ENCODE data around the gene EN1.

DNA sequence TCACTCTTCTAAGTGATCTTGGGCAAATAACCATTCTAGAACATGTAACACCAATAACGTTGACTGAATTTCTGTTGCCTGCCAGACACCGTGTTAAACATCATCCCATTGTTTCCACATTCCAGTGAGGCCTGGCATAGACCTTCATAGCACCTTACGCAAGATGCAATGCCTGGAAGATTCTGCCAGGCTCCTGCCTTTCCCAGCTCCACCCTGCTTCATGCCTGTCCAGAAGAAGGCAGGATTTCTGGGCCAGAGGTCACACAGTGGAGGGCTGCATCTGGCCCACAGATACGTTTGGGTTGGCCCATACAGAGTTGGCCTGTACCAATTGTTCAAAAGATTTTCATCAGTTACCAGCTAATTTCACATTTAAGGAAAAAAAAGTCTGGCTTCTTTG lies 46.3 kb downstream of the EN1 start:
- TF ChIP-seq, protein P1, sequence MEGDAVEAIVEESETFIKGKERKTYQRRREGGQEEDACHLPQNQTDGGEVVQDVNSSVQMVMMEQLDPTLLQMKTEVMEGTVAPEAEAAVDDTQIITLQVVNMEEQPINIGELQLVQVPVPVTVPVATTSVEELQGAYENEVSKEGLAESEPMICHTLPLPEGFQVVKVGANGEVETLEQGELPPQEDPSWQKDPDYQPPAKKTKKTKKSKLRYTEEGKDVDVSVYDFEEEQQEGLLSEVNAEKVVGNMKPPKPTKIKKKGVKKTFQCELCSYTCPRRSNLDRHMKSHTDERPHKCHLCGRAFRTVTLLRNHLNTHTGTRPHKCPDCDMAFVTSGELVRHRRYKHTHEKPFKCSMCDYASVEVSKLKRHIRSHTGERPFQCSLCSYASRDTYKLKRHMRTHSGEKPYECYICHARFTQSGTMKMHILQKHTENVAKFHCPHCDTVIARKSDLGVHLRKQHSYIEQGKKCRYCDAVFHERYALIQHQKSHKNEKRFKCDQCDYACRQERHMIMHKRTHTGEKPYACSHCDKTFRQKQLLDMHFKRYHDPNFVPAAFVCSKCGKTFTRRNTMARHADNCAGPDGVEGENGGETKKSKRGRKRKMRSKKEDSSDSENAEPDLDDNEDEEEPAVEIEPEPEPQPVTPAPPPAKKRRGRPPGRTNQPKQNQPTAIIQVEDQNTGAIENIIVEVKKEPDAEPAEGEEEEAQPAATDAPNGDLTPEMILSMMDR (conservative IDR thresholded peaks at IDR 0.05; ENCODE audit: low read depth in 2 of 2) = no peak
- TF ChIP-seq, protein P2, sequence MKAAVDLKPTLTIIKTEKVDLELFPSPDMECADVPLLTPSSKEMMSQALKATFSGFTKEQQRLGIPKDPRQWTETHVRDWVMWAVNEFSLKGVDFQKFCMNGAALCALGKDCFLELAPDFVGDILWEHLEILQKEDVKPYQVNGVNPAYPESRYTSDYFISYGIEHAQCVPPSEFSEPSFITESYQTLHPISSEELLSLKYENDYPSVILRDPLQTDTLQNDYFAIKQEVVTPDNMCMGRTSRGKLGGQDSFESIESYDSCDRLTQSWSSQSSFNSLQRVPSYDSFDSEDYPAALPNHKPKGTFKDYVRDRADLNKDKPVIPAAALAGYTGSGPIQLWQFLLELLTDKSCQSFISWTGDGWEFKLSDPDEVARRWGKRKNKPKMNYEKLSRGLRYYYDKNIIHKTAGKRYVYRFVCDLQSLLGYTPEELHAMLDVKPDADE (IDR thresholded peaks at IDR 0.05) = no peak
- no peak for TF ChIP-seq POLR2AphosphoS5 (IDR thresholded peaks at IDR 0.05; ENCODE audit: low read depth)
- TF ChIP-seq EZH2phosphoT487 (IDR thresholded peaks at IDR 0.05; ENCODE audit: unreplicated experiment) = no peak
- TF ChIP-seq, protein P3, sequence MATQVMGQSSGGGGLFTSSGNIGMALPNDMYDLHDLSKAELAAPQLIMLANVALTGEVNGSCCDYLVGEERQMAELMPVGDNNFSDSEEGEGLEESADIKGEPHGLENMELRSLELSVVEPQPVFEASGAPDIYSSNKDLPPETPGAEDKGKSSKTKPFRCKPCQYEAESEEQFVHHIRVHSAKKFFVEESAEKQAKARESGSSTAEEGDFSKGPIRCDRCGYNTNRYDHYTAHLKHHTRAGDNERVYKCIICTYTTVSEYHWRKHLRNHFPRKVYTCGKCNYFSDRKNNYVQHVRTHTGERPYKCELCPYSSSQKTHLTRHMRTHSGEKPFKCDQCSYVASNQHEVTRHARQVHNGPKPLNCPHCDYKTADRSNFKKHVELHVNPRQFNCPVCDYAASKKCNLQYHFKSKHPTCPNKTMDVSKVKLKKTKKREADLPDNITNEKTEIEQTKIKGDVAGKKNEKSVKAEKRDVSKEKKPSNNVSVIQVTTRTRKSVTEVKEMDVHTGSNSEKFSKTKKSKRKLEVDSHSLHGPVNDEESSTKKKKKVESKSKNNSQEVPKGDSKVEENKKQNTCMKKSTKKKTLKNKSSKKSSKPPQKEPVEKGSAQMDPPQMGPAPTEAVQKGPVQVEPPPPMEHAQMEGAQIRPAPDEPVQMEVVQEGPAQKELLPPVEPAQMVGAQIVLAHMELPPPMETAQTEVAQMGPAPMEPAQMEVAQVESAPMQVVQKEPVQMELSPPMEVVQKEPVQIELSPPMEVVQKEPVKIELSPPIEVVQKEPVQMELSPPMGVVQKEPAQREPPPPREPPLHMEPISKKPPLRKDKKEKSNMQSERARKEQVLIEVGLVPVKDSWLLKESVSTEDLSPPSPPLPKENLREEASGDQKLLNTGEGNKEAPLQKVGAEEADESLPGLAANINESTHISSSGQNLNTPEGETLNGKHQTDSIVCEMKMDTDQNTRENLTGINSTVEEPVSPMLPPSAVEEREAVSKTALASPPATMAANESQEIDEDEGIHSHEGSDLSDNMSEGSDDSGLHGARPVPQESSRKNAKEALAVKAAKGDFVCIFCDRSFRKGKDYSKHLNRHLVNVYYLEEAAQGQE (IDR thresholded peaks at IDR 0.05; ENCODE audit: unreplicated experiment) = no peak
- no peak for TF ChIP-seq CREB1 (CRISPR knock-in tag; IDR thresholded peaks at IDR 0.05; ENCODE audit: low read depth)

All from GM23338 (cell line).